ENCODE data around the gene SLC26A11. TPM values are rescaled to one million over a fixed set of nuclear protein-coding genes. Genes with fewer than 3 reads are reported as not detected.

SLC26A11 gene
- total and polyA plus RNA-seq, 2 donors (not counting 1 experiment from before 2014, with no cell fraction given), result 5.8 to 19.3 TPM

DNA sequence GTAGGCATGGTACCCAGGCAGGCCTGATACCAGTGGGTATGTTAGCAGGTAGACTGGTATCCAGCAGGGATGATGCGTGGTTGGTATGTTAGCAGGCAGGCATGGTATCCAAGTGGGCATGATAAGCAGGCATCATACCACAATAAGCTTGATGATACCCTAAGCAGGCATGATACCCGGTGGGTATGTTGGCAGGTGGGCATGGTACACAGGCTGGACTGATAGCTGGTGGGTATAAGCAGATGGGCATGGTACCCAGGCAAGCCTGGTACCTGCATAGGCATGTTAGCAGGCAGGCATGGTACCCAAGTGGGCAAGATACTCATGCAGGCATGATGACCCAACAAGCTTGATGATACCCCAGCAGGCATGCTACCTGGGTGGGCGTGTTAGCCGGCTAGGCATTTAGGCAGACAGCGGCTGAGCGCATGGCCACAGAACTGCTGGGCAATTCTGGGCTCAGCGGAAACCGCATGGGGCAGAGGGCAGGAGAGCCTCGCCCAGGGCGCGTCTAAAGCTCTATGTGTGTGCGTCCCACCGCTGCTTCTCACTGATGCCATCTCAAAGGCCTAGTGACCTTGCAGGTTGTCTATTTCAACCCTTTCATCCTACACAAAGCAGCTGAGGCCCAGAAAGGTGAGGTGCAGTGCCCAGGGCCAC is 2.4 kb upstream of the SLC26A11 start:
- Histone ChIP-seq H3K36me3 (ENCODE audit: control insufficient read depth, insufficient read depth, low read length) (peaks cover 20% of the 10 kb centered on the region), H3K4me1 (ENCODE audit: control insufficient read depth, extremely low read depth, insufficient read depth, low read length) (peaks cover 9% of the 10 kb centered on the region), H3K4me3 (replicated peaks in 1 of 4; ENCODE audit: control extremely low read depth in 1 of 4, insufficient read depth in 1 of 4, low read depth in 3 of 4, low read length in 4 of 4) (no peak overlapping the region), H3K27me3 (ENCODE audit: control insufficient read depth, insufficient read depth, low read length) (no peaks in the 10 kb centered on the region), H3K9ac (ENCODE audit: insufficient read depth, low read length) (no peak overlapping the region), H3K4me2 (ENCODE audit: extremely low read depth, insufficient read depth, low read length) (no peak overlapping the region), H3K9me3 (ENCODE audit: control insufficient read depth, insufficient read depth, low read depth, low read length) (no peaks in the 10 kb centered on the region), H3K79me2 (ENCODE audit: control insufficient read depth, insufficient read depth, low read length) (peaks cover 12% of the 10 kb centered on the region), H3K27ac (ENCODE audit: insufficient read depth, low read length) (no peak overlapping the region), H4K20me1 (ENCODE audit: control insufficient read depth, extremely low read depth, insufficient read depth, low read length) (no peaks in the 10 kb centered on the region), H2AFZ (ENCODE audit: low read length) (no peak overlapping the region)
- no peak for TF ChIP-seq EZH2 (IDR thresholded peaks at IDR 0.05; ENCODE audit: low read length, missing control alignments)
- TF ChIP-seq, protein P1, sequence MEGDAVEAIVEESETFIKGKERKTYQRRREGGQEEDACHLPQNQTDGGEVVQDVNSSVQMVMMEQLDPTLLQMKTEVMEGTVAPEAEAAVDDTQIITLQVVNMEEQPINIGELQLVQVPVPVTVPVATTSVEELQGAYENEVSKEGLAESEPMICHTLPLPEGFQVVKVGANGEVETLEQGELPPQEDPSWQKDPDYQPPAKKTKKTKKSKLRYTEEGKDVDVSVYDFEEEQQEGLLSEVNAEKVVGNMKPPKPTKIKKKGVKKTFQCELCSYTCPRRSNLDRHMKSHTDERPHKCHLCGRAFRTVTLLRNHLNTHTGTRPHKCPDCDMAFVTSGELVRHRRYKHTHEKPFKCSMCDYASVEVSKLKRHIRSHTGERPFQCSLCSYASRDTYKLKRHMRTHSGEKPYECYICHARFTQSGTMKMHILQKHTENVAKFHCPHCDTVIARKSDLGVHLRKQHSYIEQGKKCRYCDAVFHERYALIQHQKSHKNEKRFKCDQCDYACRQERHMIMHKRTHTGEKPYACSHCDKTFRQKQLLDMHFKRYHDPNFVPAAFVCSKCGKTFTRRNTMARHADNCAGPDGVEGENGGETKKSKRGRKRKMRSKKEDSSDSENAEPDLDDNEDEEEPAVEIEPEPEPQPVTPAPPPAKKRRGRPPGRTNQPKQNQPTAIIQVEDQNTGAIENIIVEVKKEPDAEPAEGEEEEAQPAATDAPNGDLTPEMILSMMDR (conservative IDR thresholded peaks at IDR 0.05 in 1 of 2, IDR thresholded peaks at IDR 0.05 in 1 of 2; ENCODE audit: low read depth in 1 of 2, low read length in 2 of 2), result no peak
- DNase-seq (ENCODE audit: low read depth in 2 of 2), result no peak

DNA sequence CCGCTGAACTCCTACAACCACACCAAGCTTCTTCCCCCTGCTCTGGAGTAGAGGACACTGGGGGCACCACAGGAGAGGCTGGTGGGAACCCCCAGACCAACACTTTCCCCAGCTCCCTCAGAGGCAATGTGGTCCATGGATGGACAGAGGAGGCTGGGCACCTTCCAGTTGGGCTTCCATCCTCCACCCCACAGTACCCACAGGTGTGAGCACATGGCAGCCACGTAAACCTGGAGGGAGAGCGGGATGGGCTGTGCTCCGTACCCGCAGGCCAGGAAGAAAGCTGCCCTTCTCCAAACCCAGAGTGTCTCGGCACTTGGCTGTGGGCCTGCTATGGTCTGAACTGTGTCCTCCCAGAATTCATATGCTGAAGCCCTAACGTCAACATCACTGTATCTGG is 1.8 kb upstream of the SLC26A11 start:
- H2AFZ ChIP-seq (ENCODE audit: low read length), result no peak overlapping the region
- peaks cover 20% of the 10 kb centered on the region for H3K36me3 ChIP-seq (ENCODE audit: control insufficient read depth, insufficient read depth, low read length)
- TF ChIP-seq, protein P1 (conservative IDR thresholded peaks at IDR 0.05 in 1 of 2, IDR thresholded peaks at IDR 0.05 in 1 of 2; ENCODE audit: low read depth in 1 of 2, low read length in 2 of 2), result no peak
- no peak for TF ChIP-seq EZH2 (IDR thresholded peaks at IDR 0.05; ENCODE audit: low read length, missing control alignments)
- no peaks in the 10 kb centered on the region for H4K20me1 ChIP-seq (ENCODE audit: control insufficient read depth, extremely low read depth, insufficient read depth, low read length)
- H3K27ac ChIP-seq (ENCODE audit: insufficient read depth, low read length), result no peak overlapping the region
- no peaks in the 10 kb centered on the region for H3K9me3 ChIP-seq (ENCODE audit: control insufficient read depth, insufficient read depth, low read depth, low read length)
- no peak overlapping the region for H3K4me3 ChIP-seq (replicated peaks in 1 of 4; ENCODE audit: control extremely low read depth in 1 of 4, insufficient read depth in 1 of 4, low read depth in 3 of 4, low read length in 4 of 4)
- H3K27me3 ChIP-seq (ENCODE audit: control insufficient read depth, insufficient read depth, low read length), result no peaks in the 10 kb centered on the region
- no peak overlapping the region for H3K4me2 ChIP-seq (ENCODE audit: extremely low read depth, insufficient read depth, low read length)
- peaks cover 12% of the 10 kb centered on the region for H3K79me2 ChIP-seq (ENCODE audit: control insufficient read depth, insufficient read depth, low read length)
- H3K9ac ChIP-seq (ENCODE audit: insufficient read depth, low read length), result no peak overlapping the region
- H3K4me1 ChIP-seq (ENCODE audit: control insufficient read depth, extremely low read depth, insufficient read depth, low read length), result peaks cover 9% of the 10 kb centered on the region
- no peak for DNase-seq (ENCODE audit: low read depth in 2 of 2)

DNA sequence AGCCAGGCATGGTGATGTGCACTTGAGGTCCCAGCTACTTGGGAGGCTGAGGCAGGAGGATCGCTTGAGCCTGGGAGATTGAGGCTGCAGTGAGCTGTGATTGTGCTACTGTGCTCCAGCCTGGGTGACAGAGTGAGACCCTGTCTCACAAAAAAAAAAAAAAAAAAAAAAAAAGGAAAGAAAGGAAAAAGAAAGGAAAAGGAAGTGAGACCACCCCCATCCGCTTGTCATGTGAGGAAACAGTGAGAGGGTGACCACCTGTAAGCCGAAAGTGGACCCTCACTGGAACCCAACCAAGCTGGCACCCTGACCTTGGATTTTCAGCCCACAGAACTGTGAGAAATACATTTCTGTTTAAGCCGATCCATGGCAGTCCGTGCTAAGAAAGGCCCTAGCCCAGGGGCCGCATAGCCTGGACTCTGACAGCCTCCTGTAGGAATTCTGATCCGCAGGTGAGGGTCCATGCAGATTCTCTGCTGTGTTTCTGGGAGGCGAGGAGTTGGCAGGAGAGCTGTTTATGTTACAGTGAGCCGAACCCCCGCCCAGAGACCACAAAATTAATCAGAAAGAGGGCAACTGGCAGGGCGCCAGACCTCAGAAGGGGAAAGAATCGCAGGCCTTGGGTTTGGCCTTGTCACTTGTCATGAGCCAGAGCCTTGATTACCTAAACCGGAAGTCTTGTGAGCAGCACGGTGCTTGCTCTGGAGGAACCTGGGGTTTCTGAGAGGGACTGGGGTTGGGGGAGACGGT is 1.0 kb upstream of the SLC26A11 start:
- peak overlapping the region; percentile 53 for H2AFZ ChIP-seq (ENCODE audit: low read length)
- H3K27me3 ChIP-seq (ENCODE audit: control insufficient read depth, insufficient read depth, low read length), result no peaks in the 10 kb centered on the region
- peaks cover 12% of the 10 kb centered on the region for H3K79me2 ChIP-seq (ENCODE audit: control insufficient read depth, insufficient read depth, low read length)
- peak; percentile 87 to 88 for DNase-seq (ENCODE audit: low read depth in 2 of 2)
- H3K36me3 ChIP-seq (ENCODE audit: control insufficient read depth, insufficient read depth, low read length), result peaks cover 16% of the 10 kb centered on the region
- no peaks in the 10 kb centered on the region for H4K20me1 ChIP-seq (ENCODE audit: control insufficient read depth, extremely low read depth, insufficient read depth, low read length)
- H3K4me3 ChIP-seq (replicated peaks in 1 of 4; ENCODE audit: control extremely low read depth in 1 of 4, insufficient read depth in 1 of 4, low read depth in 3 of 4, low read length in 4 of 4), result peak overlapping the region; percentile 74 to 97 (median 86)
- peaks cover 9% of the 10 kb centered on the region for H3K4me1 ChIP-seq (ENCODE audit: control insufficient read depth, extremely low read depth, insufficient read depth, low read length)
- TF ChIP-seq EZH2 (IDR thresholded peaks at IDR 0.05; ENCODE audit: low read length, missing control alignments), result no peak
- TF ChIP-seq, protein P1 (conservative IDR thresholded peaks at IDR 0.05 in 1 of 2, IDR thresholded peaks at IDR 0.05 in 1 of 2; ENCODE audit: low read depth in 1 of 2, low read length in 2 of 2), result no peak
- peak overlapping the region; percentile 88 for H3K27ac ChIP-seq (ENCODE audit: insufficient read depth, low read length)
- peak overlapping the region; percentile 76 for H3K9ac ChIP-seq (ENCODE audit: insufficient read depth, low read length)
- no peaks in the 10 kb centered on the region for H3K9me3 ChIP-seq (ENCODE audit: control insufficient read depth, insufficient read depth, low read depth, low read length)
- H3K4me2 ChIP-seq (ENCODE audit: extremely low read depth, insufficient read depth, low read length), result peak overlapping the region; percentile 96
